Spleen (tissue), 11 donors: ENCODE data around the gene DUSP3. TPM values are rescaled to one million over a fixed set of nuclear protein-coding genes. Genes with fewer than 3 reads are reported as not detected.

Experiments used
- DNase-seq: peaks from one replicate; pipeline ENCODE4 v3.0.0-alpha.2; 2020
- H3K27ac ChIP-seq, 8 donors: fragments of 200-600 bp; sonication (generic) in 7 of 8; 1 replicate in 4 of 8; 2 replicates in 4 of 8; pipeline versions ENCODE4 v1.5.0 to v1.8.0; 2016 to 2021; ENCODE audit warnings: inconsistent platforms in 4 of 8, mild to moderate bottlenecking in 4 of 8, moderate library complexity in 1 of 8
- H3K27me3 ChIP-seq, 7 donors: fragments of 200-600 bp; sonication (generic) in 6 of 7; replicated peaks in 1 of 7; 1 replicate in 4 of 7; 2 replicates in 3 of 7; pipeline versions ENCODE4 v1.5.0 to v1.8.0; 2016 to 2021; ENCODE audit warnings: inconsistent platforms in 3 of 7, mild to moderate bottlenecking in 1 of 7
- H3K36me3 ChIP-seq, 6 donors: fragments of 200-600 bp; sonication (generic) in 5 of 6; 1 replicate in 4 of 6; 2 replicates in 2 of 6; pipeline versions ENCODE4 v1.5.0 to v1.8.0; 2016 to 2021; ENCODE audit warnings: inconsistent platforms in 2 of 6
- H3K4me1 ChIP-seq, 6 donors: fragments of 200-600 bp; sonication (generic) in 5 of 6; 1 replicate in 3 of 6; 2 replicates in 3 of 6; pipeline versions ENCODE4 v1.5.0 to v1.8.0; 2016 to 2021; ENCODE audit warnings: inconsistent platforms in 3 of 6
- H3K4me3 ChIP-seq, 8 donors: fragments of 200-600 bp; sonication (generic) in 7 of 8; 1 replicate in 4 of 8; 2 replicates in 4 of 8; pipeline versions ENCODE4 v1.5.0 to v1.8.0; 2016 to 2021; ENCODE audit warnings: inconsistent platforms in 4 of 8, mild to moderate bottlenecking in 4 of 8, moderate library complexity in 2 of 8
- H3K9me3 ChIP-seq, 8 donors: fragments of 200-600 bp; sonication (generic) in 7 of 8; 1 replicate in 4 of 8; 2 replicates in 4 of 8; pipeline versions ENCODE4 v1.5.0 to v1.8.0; 2016 to 2021; ENCODE audit warnings: inconsistent platforms in 4 of 8
- POLR2A ChIP-seq, 3 donors: fragments of 450-650 bp; IDR thresholded peaks; one replicate each; pipeline ENCODE4 v1.5.1; 2017; ENCODE audit warnings: antibody characterized with exemption in 3 of 3, mild to moderate bottlenecking in 1 of 3
- POLR2AphosphoS5 ChIP-seq, 3 donors: sonication (generic); formaldehyde crosslinking; IDR thresholded peaks; one replicate each; pipeline ENCODE4 v1.5.1; 2017; ENCODE audit warnings: antibody characterized with exemption in 3 of 3
- WGBS, 5 donors: extraction: QIAGEN DNeasy Blood & Tissue Kit in 3 of 5; methylation state at CpG; one replicate each; pipeline versions ENCODE4 v1.1.5 to v1.1.7; 2013 to 2018; 5-methylcytosine and 5-hydroxymethylcytosine counted together
- intact Hi-C: fragments of 100-400 bp; cut with DNase I; formaldehyde crosslinking; loops from one replicate; pipeline ENCODE4 v1.15.0; 2023; ENCODE audit warnings: low total_unique reads
- polyA plus RNA-seq, 3 donors: library from polyadenylated mRNA; stranded (reverse); fragments of 200-250 nt; gene quantifications; one replicate each; pipeline ENCODE4 v1.2.1, GENCODE V29; 2013
- total RNA-seq, 7 donors: library from RNA; depleted of rRNA in 3 of 7; stranded (reverse); fragments of >200 nt in 3 of 7; fragmentation: NEBNext Ultra II Directional in 4 of 7; extraction: Animal tissue kit (Norgen Biotek cat#: 25700) in 4 of 7; gene quantifications; one replicate each; pipeline versions ENCODE4 v1.1.0 to v1.2.1, GENCODE V29; 2016 to 2021
- TF ChIP-seq, protein P1 (sequence below), 11 experiments: fragments of 200-600 bp in 7 of 11; fragments of 450-650 bp in 4 of 11; sonication (generic) in 4 of 11; IDR thresholded peaks in 8 of 11; conservative IDR thresholded peaks in 3 of 11; 1 replicate in 7 of 11; 2 replicates in 4 of 11; pipeline versions ENCODE4 v1.4.0 to v1.8.0; 2016 to 2021; ENCODE audit warnings: antibody characterized with exemption in 11 of 11, inconsistent platforms in 4 of 11, mild to moderate bottlenecking in 1 of 11
- donor health status: healthy with polysubstance abuse.
- donor health status: DM: no; HTN: no; CAD: no; lungs with moderate emphysema.
- donor health status: DM: no; HTN: no; CAD: no.
- donor health status: Bipolar disorder and iron deficiency.
- donor health status: healthy.
- donor health status: DM: no; HTN: no; CAD: no.
- donor health status: DM: yes; HTN: yes; CAD: no.

The DUSP3 gene
- total and polyA plus RNA-seq, 10 donors = 25.7 to 96.2 (median 68.9) TPM

DNA sequence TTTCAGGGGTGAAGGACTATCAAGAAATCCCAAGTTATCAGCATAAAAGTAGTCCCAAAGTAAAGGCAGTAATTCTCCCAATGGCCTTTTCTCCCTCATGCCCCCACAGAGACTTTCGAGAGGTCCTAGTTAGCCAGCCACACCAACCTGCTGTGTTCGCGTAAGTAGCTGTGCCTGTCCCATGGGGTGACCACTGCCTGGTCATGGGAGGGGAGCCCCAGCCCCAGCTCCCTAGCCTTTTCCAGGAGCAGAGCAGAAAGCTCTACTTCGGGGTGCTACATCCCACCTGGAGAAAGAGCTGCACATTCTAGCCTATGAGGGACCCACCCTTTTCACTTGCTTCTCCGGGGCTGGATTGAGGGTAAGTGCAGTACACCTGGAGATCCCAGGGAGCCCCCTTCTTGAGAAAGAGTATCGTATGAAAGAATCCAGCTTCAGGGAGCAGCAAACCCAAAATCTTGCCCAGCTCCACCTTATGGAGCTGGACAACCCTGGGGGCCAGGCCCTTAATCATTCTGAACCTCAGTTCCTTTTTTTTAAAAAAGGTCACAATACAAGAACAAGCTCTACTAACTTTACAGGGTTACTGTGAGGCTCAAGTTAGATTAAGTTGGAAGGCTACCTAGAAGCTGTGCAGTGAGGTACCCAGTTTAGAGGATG lies 11.6 kb downstream of the DUSP3 start:
- H3K36me3 ChIP-seq = peaks cover 0 to 48% (median 29%) of the 10 kb centered on the region in 6 donors
- H3K27me3 ChIP-seq = no peaks in the 10 kb centered on the region
- peaks cover 0 to 62% (median 29%) of the 10 kb centered on the region in 6 donors for H3K4me1 ChIP-seq
- intact Hi-C loops = loop anchor here (10.0 kb wide), 1 partner anchor 192 kb away; no protein-coding TSS in a partner anchor
- WGBS, 5 donors = 73 to 87% (median 78%) methylated on average over 6 of the region's 6 CpGs
- H3K27ac ChIP-seq = peak overlapping the region in 3 of 8 donors; percentile 48 to 62 (median 50)
- no peak overlapping the region for H3K4me3 ChIP-seq
- no peak for DNase-seq
- no peaks in the 10 kb centered on the region for H3K9me3 ChIP-seq
- TF ChIP-seq POLR2AphosphoS5 (IDR thresholded peaks at IDR 0.05) (peak in 1 of 3 donors; percentile 18), POLR2A (IDR thresholded peaks at IDR 0.05) (no peak)

DNA sequence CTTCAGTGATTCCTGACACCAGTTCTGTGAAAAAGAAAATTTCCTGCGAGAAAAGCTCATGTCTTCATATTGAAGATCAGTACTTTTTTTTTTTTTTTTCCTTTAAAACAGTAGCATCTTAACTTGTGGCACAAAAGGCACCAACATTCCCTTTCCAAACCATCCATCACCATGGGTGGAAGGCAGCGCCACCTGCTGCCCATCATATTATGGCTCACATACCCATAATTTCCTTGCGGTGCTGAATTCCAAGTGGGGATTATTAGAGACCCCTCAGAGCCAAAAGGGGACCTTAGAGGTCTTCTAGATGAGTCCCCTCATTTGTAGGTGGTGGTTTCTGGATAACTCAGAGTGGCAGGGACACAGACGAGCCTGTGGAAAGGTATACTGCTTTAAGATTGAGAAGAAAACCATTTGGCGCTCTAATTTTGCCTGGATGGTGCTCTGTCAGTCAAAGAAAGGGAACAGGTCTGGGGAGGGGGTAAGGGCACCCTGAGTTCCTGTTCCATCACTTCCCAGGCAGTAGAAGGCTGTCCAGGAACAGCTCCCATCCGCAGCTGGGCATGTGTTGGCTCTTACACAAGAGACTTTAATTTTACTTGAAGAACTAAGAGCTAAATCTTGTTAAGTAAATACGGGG lies 12.2 kb downstream of the DUSP3 start:
- H3K27ac ChIP-seq = peak overlapping the region in 2 of 8 donors; percentile 2 to 50
- intact Hi-C loops = loop anchor here (10.0 kb wide), 1 partner anchor 192 kb away; no protein-coding TSS in a partner anchor
- H3K4me3 ChIP-seq = no peak overlapping the region
- H3K4me1 ChIP-seq = peaks cover 0 to 57% (median 29%) of the 10 kb centered on the region in 6 donors
- H3K9me3 ChIP-seq = no peaks in the 10 kb centered on the region
- no peak for TF ChIP-seq POLR2A (IDR thresholded peaks at IDR 0.05)
- TF ChIP-seq, protein P1, sequence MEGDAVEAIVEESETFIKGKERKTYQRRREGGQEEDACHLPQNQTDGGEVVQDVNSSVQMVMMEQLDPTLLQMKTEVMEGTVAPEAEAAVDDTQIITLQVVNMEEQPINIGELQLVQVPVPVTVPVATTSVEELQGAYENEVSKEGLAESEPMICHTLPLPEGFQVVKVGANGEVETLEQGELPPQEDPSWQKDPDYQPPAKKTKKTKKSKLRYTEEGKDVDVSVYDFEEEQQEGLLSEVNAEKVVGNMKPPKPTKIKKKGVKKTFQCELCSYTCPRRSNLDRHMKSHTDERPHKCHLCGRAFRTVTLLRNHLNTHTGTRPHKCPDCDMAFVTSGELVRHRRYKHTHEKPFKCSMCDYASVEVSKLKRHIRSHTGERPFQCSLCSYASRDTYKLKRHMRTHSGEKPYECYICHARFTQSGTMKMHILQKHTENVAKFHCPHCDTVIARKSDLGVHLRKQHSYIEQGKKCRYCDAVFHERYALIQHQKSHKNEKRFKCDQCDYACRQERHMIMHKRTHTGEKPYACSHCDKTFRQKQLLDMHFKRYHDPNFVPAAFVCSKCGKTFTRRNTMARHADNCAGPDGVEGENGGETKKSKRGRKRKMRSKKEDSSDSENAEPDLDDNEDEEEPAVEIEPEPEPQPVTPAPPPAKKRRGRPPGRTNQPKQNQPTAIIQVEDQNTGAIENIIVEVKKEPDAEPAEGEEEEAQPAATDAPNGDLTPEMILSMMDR (IDR thresholded peaks at IDR 0.05 in 8 of 11, conservative IDR thresholded peaks at IDR 0.05 in 3 of 11) = peak; percentile 21 to 88 (median 67)
- TF ChIP-seq POLR2AphosphoS5 (IDR thresholded peaks at IDR 0.05) = peak in 1 of 3 donors; percentile 19
- H3K27me3 ChIP-seq = no peaks in the 10 kb centered on the region
- no peak for DNase-seq
- peaks cover 0 to 41% (median 23%) of the 10 kb centered on the region in 6 donors for H3K36me3 ChIP-seq
- WGBS, 5 donors = 49 to 69% (median 51%) methylated on average over 7 of the region's 7 CpGs

DNA sequence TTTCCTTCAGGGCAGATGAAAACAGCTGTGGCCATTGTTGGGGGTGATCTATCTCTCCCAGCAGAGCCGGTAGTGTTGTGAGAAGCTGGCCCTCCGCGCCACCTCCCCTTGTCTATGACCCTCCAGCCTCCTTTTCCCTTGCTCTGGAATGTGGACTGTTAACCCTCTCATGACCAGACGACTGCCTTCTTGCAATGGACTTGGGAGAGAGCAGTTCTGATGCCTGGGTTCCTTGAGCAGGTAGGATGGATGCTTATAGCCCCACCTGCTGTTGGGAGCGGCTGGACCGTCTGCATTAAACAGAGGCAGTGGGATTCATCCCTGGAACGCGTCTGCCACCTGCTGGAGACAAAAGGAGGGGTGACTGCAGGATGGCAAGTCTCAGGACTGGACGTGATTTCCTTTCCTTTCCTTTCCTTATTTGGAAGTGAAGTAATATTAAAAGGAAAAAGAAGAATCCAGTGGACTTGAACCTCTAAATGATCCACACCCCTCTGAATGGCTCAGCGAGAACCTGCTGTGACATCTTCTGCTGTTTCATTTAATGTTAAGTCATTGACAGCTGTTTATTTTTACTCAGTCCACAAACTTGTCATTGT lies 18.4 kb downstream of the DUSP3 start:
- Histone ChIP-seq H3K36me3 (no peaks in the 10 kb centered on the region), H3K27ac (no peak overlapping the region), H3K27me3 (peaks cover 0 to 38% (median 11%) of the 10 kb centered on the region in 7 donors), H3K4me1 (peaks cover 4 to 26% (median 9%) of the 10 kb centered on the region in 6 donors), H3K4me3 (no peak overlapping the region), H3K9me3 (no peaks in the 10 kb centered on the region)
- TF ChIP-seq POLR2AphosphoS5 (IDR thresholded peaks at IDR 0.05) (peak in 1 of 3 donors; percentile 37), POLR2A (IDR thresholded peaks at IDR 0.05) (no peak)
- TF ChIP-seq, protein P1 (IDR thresholded peaks at IDR 0.05 in 8 of 11, conservative IDR thresholded peaks at IDR 0.05 in 3 of 11) = peak; percentile 90 to 99 (median 96)
- peak; percentile 95 for DNase-seq
- WGBS, 5 donors = 10 to 16% (median 15%) methylated on average over 10 of the region's 10 CpGs
- intact Hi-C loops = loop anchor here (2.0 to 10.0 kb wide), 2 partner anchors 66 to 186 kb away; no protein-coding TSS in a partner anchor

DNA sequence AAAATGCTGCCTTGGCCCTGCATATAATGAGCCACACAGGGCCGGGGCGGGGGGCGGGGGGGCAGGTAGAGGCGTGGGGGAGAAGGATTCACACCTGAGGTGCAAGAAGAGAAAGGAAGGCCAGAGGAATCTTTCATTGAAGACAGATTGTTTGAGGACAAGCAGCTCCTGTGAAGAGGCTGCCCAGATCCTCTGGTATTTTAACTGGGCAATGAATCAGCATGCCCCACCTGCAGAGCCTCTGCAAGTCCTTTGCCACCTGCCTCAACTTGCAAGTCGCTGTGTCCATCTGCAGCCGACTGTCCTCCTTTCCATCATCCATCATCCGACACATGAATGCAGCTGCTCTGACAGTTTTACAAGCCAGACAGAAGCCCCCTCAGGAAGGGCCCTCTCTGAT lies 18.9 kb downstream of the DUSP3 start:
- Histone ChIP-seq H3K4me3 (no peak overlapping the region), H3K9me3 (no peaks in the 10 kb centered on the region), H3K4me1 (peaks cover 9 to 26% (median 14%) of the 10 kb centered on the region in 6 donors), H3K27me3 (peaks cover 0 to 43% (median 16%) of the 10 kb centered on the region in 7 donors), H3K27ac (no peak overlapping the region), H3K36me3 (no peaks in the 10 kb centered on the region)
- no peak for TF ChIP-seq POLR2AphosphoS5 (IDR thresholded peaks at IDR 0.05)
- no peak for TF ChIP-seq POLR2A (IDR thresholded peaks at IDR 0.05)
- TF ChIP-seq, protein P1 (IDR thresholded peaks at IDR 0.05 in 8 of 11, conservative IDR thresholded peaks at IDR 0.05 in 3 of 11) = no peak
- no peak for DNase-seq
- intact Hi-C loops = loop anchor here (2.0 to 10.0 kb wide), 2 partner anchors 65 to 185 kb away; no protein-coding TSS in a partner anchor
- WGBS, 5 donors = 77 to 88% (median 82%) methylated on average over 7 of the region's 7 CpGs
